HEK293T (cell line): ENCODE data around the gene ZSWIM9.

Source experiments
- BHLHE40 ChIP-seq: fragments of 450-650 bp; IDR thresholded peaks from 2 replicates; pipeline ENCODE4 v1.6.1; 2016; ENCODE audit warnings: mild to moderate bottlenecking, moderate library complexity, borderline replicate concordance
- FOXA1 ChIP-seq: fragments of 450-650 bp; IDR thresholded peaks from 2 replicates; pipeline ENCODE4 v1.6.1; 2016; ENCODE audit warnings: mild to moderate bottlenecking
- FOXK2 ChIP-seq: fragments of 450-650 bp; IDR thresholded peaks from 2 replicates; pipeline ENCODE4 v1.6.1; 2016; ENCODE audit warnings: mild to moderate bottlenecking
- FOXM1 ChIP-seq: fragments of 450-650 bp; IDR thresholded peaks from 2 replicates; pipeline ENCODE4 v1.6.1; 2017; ENCODE audit warnings: mild to moderate bottlenecking, borderline replicate concordance
- L3MBTL2 ChIP-seq: fragments of 450-650 bp; conservative IDR thresholded peaks from 2 replicates; pipeline ENCODE4 v1.6.1; 2016; ENCODE audit warnings: mild to moderate bottlenecking
- LEF1 ChIP-seq: fragments of 450-650 bp; IDR thresholded peaks from 2 replicates; pipeline ENCODE4 v1.6.1; 2017; ENCODE audit warnings: mild to moderate bottlenecking, borderline replicate concordance
- PKNOX1 ChIP-seq: fragments of 450-650 bp; IDR thresholded peaks from 2 replicates; pipeline ENCODE4 v1.6.1; 2016
- SP1 ChIP-seq: fragments of 450-650 bp; IDR thresholded peaks from 2 replicates; pipeline ENCODE4 v1.6.1; 2017
- SUZ12 ChIP-seq: fragments of 450-650 bp; IDR thresholded peaks from 2 replicates; pipeline ENCODE4 v1.6.1; 2016; ENCODE audit warnings: mild to moderate bottlenecking
- ZNF384 ChIP-seq: fragments of 450-650 bp; IDR thresholded peaks from 2 replicates; pipeline ENCODE4 v1.6.1; 2016

DNA sequence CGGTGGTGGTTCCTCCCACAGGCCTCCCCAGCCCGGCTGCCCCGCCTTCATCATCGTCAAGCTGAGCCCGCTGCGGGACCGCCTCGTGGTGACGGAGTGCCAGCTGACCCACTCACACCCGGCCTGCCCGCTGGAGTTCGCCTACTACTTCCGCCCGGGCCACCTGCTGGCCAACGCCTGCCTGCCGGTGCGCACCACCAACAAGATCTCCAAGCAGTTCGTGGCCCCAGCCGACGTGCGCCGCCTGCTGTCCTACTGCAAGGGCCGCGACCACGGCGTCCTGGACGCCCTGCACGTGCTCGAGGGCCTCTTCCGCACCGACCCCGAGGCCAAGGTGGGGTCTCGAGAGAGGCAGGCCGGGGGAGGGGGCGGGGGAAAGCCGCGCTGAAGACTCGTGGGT is 12.0 kb downstream of the ZSWIM9 start:
- TF ChIP-seq BHLHE40: no peak
- TF ChIP-seq FOXM1: no peak
- TF ChIP-seq FOXA1: no peak
- no peak for TF ChIP-seq SP1
- no peak for TF ChIP-seq ZNF384
- no peak for TF ChIP-seq LEF1
- TF ChIP-seq FOXK2: no peak
- TF ChIP-seq L3MBTL2: no peak
- TF ChIP-seq PKNOX1: no peak
- no peak for TF ChIP-seq SUZ12
